A549 (cell line): ENCODE measurements around the gene SLC9A9. TPM values are rescaled to one million over a fixed set of nuclear protein-coding genes. Genes with fewer than 3 reads are reported as not detected.

Source experiments
- ATAC-seq, 2 experiments: fragments of 200-7000 bp in 1 of 2; fragments of >200 bp in 1 of 2; cut with Nextera tagmentation in 1 of 2; cut with Tn5 transposase in 1 of 2; 3 replicates each; pipeline versions ENCODE4 v1.8.0 to v1.9.1; 2018 to 2020; ENCODE audit warnings: mild to moderate bottlenecking in 1 of 2, moderate library complexity in 1 of 2
- CTCF ChIA-PET: fragments of 300-600 bp; sonication (Branson Sonifier 250); formaldehyde crosslinking; extraction: SDS; loops from one replicate; lab custom pipeline; 2021; ENCODE audit warnings: antibody characterized with exemption, inconsistent platforms; lab: Yijun Ruan, JAX
- POLR2A ChIA-PET: fragments of 350-600 bp; formaldehyde crosslinking; extraction: SDS; loops from one replicate; lab custom pipeline; 2021; ENCODE audit warnings: antibody characterized with exemption, inconsistent platforms; lab: Yijun Ruan, JAX
- DNase-seq, 2 experiments: peaks; one replicate each; pipeline versions ENCODE4 v3.0.0 to v3.0.0-alpha.2; 2011 to 2016; ENCODE audit warnings: low read depth in 1 of 2, low spot score in 1 of 2
- FAIRE-seq: peaks from 2 replicates; lab custom pipeline; 2011; peaks lifted over from hg19 to GRCh38; lab: Jason Lieb, UNC
- H3K27ac ChIP-seq, 2 experiments: fragments of >200 bp; sonication (Bioruptor Twin); formaldehyde crosslinking; 3 replicates each; pipeline ENCODE4 v1.5.1; 2016 to 2017
- H3K4me1 ChIP-seq: fragments of >200 bp; sonication (Bioruptor Twin); formaldehyde crosslinking; 3 replicates; pipeline ENCODE4 v1.6.1; 2016
- H3K4me2 ChIP-seq: fragments of >200 bp; sonication (Bioruptor Twin); formaldehyde crosslinking; 3 replicates; pipeline ENCODE4 v1.6.1; 2016
- H3K4me3 ChIP-seq: fragments of >200 bp; sonication (Bioruptor Twin); formaldehyde crosslinking; 3 replicates; pipeline ENCODE4 v1.5.1; 2016
- H3K9me3 ChIP-seq: fragments of >200 bp; sonication (Bioruptor Twin); formaldehyde crosslinking; 3 replicates; pipeline ENCODE4 v1.6.1; 2016
- CEBPB ChIP-seq, 2 experiments: fragments of >200 bp in 1 of 2; sonication (Bioruptor Twin) in 1 of 2; formaldehyde crosslinking in 1 of 2; IDR thresholded peaks; 2 replicates each; pipeline ENCODE4 v1.6.1; 2012 to 2016
- CHD2 ChIP-seq: fragments of 150-350 bp; IDR thresholded peaks from 2 replicates; pipeline ENCODE4 v1.6.1; 2014; ENCODE audit warnings: low read length; ENCODE audit not compliant: partially characterized antibody
- CHD4 ChIP-seq: fragments of 200-600 bp; sonication (generic); IDR thresholded peaks from 2 replicates; pipeline ENCODE4 v1.6.1; 2016; ENCODE audit warnings: antibody characterized with exemption, mild to moderate bottlenecking, borderline replicate concordance
- EHMT2 ChIP-seq: fragments of 200-600 bp; sonication (generic); IDR thresholded peaks from 2 replicates; pipeline ENCODE4 v1.6.1; 2016; ENCODE audit warnings: antibody characterized with exemption, low read depth, mild to moderate bottlenecking, moderate library complexity
- ELK1 ChIP-seq: fragments of 150-350 bp; IDR thresholded peaks from 2 replicates; pipeline ENCODE4 v1.6.1; 2014; ENCODE audit warnings: low read depth, mild to moderate bottlenecking, low read length
- FOSL2 ChIP-seq, 2 experiments: fragments of 450-650 bp in 1 of 2; fragments of >200 bp in 1 of 2; sonication (Bioruptor Twin) in 1 of 2; formaldehyde crosslinking; IDR thresholded peaks; 2 replicates each; pipeline versions ENCODE4 v1.5.0 to v1.6.1; 2016 to 2020; ENCODE audit warnings: mild to moderate bottlenecking in 1 of 2, moderate library complexity in 1 of 2
- HEYL ChIP-seq: fragments of 250-450 bp; sonication (Bioruptor Pico); IDR thresholded peaks from 2 replicates; pipeline ENCODE4 v1.8.0; 2021; ENCODE audit warnings: mild to moderate bottlenecking, moderate library complexity
- HOXB13 ChIP-seq: fragments of 250-450 bp; sonication (Bioruptor Pico); IDR thresholded peaks from 2 replicates; pipeline ENCODE4 v1.5.0; 2020; ENCODE audit warnings: low read depth, mild to moderate bottlenecking, moderate library complexity
- HOXB5 ChIP-seq: fragments of 250-450 bp; sonication (Bioruptor Pico); IDR thresholded peaks from 2 replicates; pipeline ENCODE4 v1.5.0; 2020; ENCODE audit warnings: mild to moderate bottlenecking, moderate library complexity
- KDM1A ChIP-seq: fragments of 200-600 bp; sonication (generic); IDR thresholded peaks from 2 replicates; pipeline ENCODE4 v1.6.1; 2016; ENCODE audit warnings: low read depth, mild to moderate bottlenecking
- MAZ ChIP-seq: fragments of 150-350 bp; IDR thresholded peaks from 2 replicates; pipeline ENCODE4 v1.6.1; 2014; ENCODE audit warnings: antibody characterized with exemption, low read depth, low read length, borderline replicate concordance
- NFE2L2 ChIP-seq: fragments of 150-350 bp; conservative IDR thresholded peaks from 2 replicates; pipeline ENCODE4 v1.6.1; 2014; ENCODE audit warnings: low read length
- NPAS2 ChIP-seq: fragments of 250-450 bp; sonication (Bioruptor Pico); IDR thresholded peaks from 2 replicates; pipeline ENCODE4 v1.8.0; 2022; ENCODE audit warnings: mild to moderate bottlenecking, moderate library complexity, borderline replicate concordance
- PHF8 ChIP-seq: fragments of 200-600 bp; sonication (generic); IDR thresholded peaks from 2 replicates; pipeline ENCODE4 v1.6.1; 2016; ENCODE audit warnings: low read depth, mild to moderate bottlenecking, antibody characterized with exemption, moderate library complexity, borderline replicate concordance
- POLR2AphosphoS2 ChIP-seq: conservative IDR thresholded peaks from 2 replicates; pipeline ENCODE4 v1.6.1; 2012; ENCODE audit warnings: low read length, improper control_type of control experiment, inconsistent platforms
- RAD21 ChIP-seq, 2 experiments: fragments of >200 bp in 1 of 2; sonication (Bioruptor Twin) in 1 of 2; formaldehyde crosslinking in 1 of 2; IDR thresholded peaks in 1 of 2; conservative IDR thresholded peaks in 1 of 2; 2 replicates in 1 of 2; 3 replicates in 1 of 2; pipeline ENCODE4 v1.6.1; 2012 to 2018; ENCODE audit warnings: inconsistent platforms in 1 of 2
- RARB ChIP-seq: fragments of 250-450 bp; sonication (Bioruptor Pico); IDR thresholded peaks from 2 replicates; pipeline ENCODE4 v1.8.0; 2021; ENCODE audit warnings: mild to moderate bottlenecking, moderate library complexity
- SREBF2 ChIP-seq: fragments of 450-650 bp; IDR thresholded peaks from 2 replicates; pipeline ENCODE4 v1.6.1; 2014; ENCODE audit warnings: mild to moderate bottlenecking, moderate library complexity
- TFCP2L1 ChIP-seq: fragments of 250-450 bp; sonication (Bioruptor Pico); IDR thresholded peaks from 2 replicates; pipeline ENCODE4 v1.5.0; 2021; ENCODE audit warnings: mild to moderate bottlenecking
- TP53 ChIP-seq: fragments of 250-450 bp; sonication (Bioruptor Pico); IDR thresholded peaks from 2 replicates; pipeline ENCODE4 v1.5.0; 2021; ENCODE audit warnings: mild to moderate bottlenecking, moderate library complexity
- ZNF302 ChIP-seq: fragments of 250-450 bp; sonication (Bioruptor Pico); IDR thresholded peaks from 2 replicates; pipeline ENCODE4 v1.9.0; 2021; ENCODE audit warnings: inconsistent platforms, mild to moderate bottlenecking, moderate library complexity
- WGBS: methylation state at CpG from one replicate; pipeline ENCODE4 v1.1.6; 2017; ENCODE audit errors: missing lambda C conversion rate; 5-methylcytosine and 5-hydroxymethylcytosine counted together
- polyA plus RNA-seq, 4 experiments: library from polyadenylated mRNA; depleted of rRNA in 3 of 4; stranded (reverse); fragments of >200 nt; fragmentation: RNase III in 1 of 4; extraction: RNeasy Plus Mini Kit Qiagen cat#74134 plus additional on column Dnase treatment in 1 of 4; gene quantifications; 2 replicates in 3 of 4; 3 replicates in 1 of 4; pipeline ENCODE4 v1.2.3, GENCODE V29; 2011 to 2017
- TF ChIP-seq, protein P1 (sequence below): fragments of 200-600 bp; sonication (generic); IDR thresholded peaks from 2 replicates; pipeline ENCODE4 v1.6.1; 2016; ENCODE audit warnings: antibody characterized with exemption, mild to moderate bottlenecking, moderate library complexity
- TF ChIP-seq, protein P2 (sequence below): fragments of >200 bp; sonication (Bioruptor Twin); formaldehyde crosslinking; IDR thresholded peaks from 2 replicates; pipeline ENCODE4 v1.6.1; 2016
- TF ChIP-seq, protein P3 (sequence below): fragments of >200 bp; sonication (Bioruptor Twin); formaldehyde crosslinking; IDR thresholded peaks from 3 replicates; pipeline ENCODE4 v1.6.1; 2016
- TF ChIP-seq, protein P4 (sequence below): fragments of 450-650 bp; IDR thresholded peaks from 2 replicates; pipeline ENCODE4 v1.6.1; 2014; ENCODE audit warnings: antibody characterized with exemption
- TF ChIP-seq, protein P5 (sequence below): fragments of >200 bp; sonication (Bioruptor Twin); formaldehyde crosslinking; IDR thresholded peaks from 3 replicates; pipeline ENCODE4 v1.5.1; 2016

Gene SLC9A9
- polyA plus RNA-seq, 2 of the 4 experiments (the other 2 are of a cell fraction), result 0.10 to 0.32 TPM

DNA sequence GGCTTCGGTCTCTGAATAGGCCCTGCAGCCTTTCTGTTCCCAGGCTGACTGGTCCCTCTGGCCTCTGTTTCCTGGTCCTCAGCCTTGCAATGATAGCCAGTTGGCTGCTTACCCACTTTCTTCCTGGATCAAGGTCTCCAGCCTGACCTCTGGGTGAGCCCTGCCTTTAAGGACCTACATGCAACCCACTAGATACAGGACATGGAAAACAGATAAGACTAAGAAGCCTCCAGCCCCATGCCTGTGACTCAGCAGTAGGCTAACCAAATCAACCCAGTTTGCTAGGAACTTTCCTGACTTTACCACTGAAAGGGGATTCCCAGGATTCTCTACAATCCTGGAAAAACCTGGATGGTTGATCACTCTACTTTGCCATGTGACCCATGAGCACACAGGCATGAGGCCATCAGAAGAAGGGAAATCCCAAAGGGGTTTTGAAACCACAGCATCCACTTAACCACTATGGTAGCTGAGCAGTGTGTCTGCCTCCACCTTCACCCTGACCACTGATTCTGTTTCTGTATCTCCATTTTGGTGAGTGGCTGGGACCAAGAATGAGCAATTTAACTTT is 540.6 kb downstream of the SLC9A9 start:
- ChIA-PET CTCF (no interaction called here), POLR2A (no interaction called here)
- no peak for FAIRE-seq
- peak in 1 of 2 experiments; percentile 71; a peak in 3 of 6 replicates for ATAC-seq
- peak; percentile 9 to 42 for DNase-seq
- H3K4me1 ChIP-seq, result peaks cover 11% of the 10 kb centered on the region
- no peak overlapping the region for H3K4me3 ChIP-seq
- H3K27ac ChIP-seq, result no peak overlapping the region
- no peak overlapping the region for H3K4me2 ChIP-seq
- no peaks in the 10 kb centered on the region; the same call in 2 of the 3 replicates for H3K9me3 ChIP-seq
- 56% methylated on average over 1 of the region's 1 CpG for WGBS
- TF ChIP-seq, protein P1, sequence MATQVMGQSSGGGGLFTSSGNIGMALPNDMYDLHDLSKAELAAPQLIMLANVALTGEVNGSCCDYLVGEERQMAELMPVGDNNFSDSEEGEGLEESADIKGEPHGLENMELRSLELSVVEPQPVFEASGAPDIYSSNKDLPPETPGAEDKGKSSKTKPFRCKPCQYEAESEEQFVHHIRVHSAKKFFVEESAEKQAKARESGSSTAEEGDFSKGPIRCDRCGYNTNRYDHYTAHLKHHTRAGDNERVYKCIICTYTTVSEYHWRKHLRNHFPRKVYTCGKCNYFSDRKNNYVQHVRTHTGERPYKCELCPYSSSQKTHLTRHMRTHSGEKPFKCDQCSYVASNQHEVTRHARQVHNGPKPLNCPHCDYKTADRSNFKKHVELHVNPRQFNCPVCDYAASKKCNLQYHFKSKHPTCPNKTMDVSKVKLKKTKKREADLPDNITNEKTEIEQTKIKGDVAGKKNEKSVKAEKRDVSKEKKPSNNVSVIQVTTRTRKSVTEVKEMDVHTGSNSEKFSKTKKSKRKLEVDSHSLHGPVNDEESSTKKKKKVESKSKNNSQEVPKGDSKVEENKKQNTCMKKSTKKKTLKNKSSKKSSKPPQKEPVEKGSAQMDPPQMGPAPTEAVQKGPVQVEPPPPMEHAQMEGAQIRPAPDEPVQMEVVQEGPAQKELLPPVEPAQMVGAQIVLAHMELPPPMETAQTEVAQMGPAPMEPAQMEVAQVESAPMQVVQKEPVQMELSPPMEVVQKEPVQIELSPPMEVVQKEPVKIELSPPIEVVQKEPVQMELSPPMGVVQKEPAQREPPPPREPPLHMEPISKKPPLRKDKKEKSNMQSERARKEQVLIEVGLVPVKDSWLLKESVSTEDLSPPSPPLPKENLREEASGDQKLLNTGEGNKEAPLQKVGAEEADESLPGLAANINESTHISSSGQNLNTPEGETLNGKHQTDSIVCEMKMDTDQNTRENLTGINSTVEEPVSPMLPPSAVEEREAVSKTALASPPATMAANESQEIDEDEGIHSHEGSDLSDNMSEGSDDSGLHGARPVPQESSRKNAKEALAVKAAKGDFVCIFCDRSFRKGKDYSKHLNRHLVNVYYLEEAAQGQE, result no peak
- TF ChIP-seq HEYL (CRISPR knock-in tag), result no peak
- no peak for TF ChIP-seq ZNF302
- no peak for TF ChIP-seq RAD21 (conservative IDR thresholded peaks at IDR 0.05 in 1 of 2, IDR thresholded peaks at IDR 0.05 in 1 of 2)
- TF ChIP-seq, protein P2, sequence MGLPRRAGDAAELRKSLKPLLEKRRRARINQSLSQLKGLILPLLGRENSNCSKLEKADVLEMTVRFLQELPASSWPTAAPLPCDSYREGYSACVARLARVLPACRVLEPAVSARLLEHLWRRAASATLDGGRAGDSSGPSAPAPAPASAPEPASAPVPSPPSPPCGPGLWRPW, result no peak
- TF ChIP-seq, protein P3, sequence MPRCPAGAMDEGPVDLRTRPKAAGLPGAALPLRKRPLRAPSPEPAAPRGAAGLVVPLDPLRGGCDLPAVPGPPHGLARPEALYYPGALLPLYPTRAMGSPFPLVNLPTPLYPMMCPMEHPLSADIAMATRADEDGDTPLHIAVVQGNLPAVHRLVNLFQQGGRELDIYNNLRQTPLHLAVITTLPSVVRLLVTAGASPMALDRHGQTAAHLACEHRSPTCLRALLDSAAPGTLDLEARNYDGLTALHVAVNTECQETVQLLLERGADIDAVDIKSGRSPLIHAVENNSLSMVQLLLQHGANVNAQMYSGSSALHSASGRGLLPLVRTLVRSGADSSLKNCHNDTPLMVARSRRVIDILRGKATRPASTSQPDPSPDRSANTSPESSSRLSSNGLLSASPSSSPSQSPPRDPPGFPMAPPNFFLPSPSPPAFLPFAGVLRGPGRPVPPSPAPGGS, result no peak
- TF ChIP-seq, protein P4, sequence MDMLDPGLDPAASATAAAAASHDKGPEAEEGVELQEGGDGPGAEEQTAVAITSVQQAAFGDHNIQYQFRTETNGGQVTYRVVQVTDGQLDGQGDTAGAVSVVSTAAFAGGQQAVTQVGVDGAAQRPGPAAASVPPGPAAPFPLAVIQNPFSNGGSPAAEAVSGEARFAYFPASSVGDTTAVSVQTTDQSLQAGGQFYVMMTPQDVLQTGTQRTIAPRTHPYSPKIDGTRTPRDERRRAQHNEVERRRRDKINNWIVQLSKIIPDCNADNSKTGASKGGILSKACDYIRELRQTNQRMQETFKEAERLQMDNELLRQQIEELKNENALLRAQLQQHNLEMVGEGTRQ, result no peak
- TF ChIP-seq KDM1A, result no peak
- no peak for TF ChIP-seq TFCP2L1
- TF ChIP-seq ELK1, result no peak
- no peak for TF ChIP-seq RARB (CRISPR knock-in tag)
- no peak for TF ChIP-seq EHMT2
- TF ChIP-seq NFE2L2, result no peak
- TF ChIP-seq CHD2, result no peak
- no peak for TF ChIP-seq FOSL2 (IDR thresholded peaks at IDR 0.05)
- TF ChIP-seq FOSL2 (CRISPR knock-in tag; IDR thresholded peaks at IDR 0.05), result no peak
- TF ChIP-seq NPAS2, result no peak
- no peak for TF ChIP-seq CEBPB (IDR thresholded peaks at IDR 0.05)
- TF ChIP-seq MAZ, result no peak

- TF ChIP-seq ELK1 (no peak), PHF8 (no peak), EHMT2 (no peak), SREBF2 (no peak), CHD4 (no peak), KDM1A (no peak), TP53 (CRISPR knock-in tag) (no peak), CEBPB (IDR thresholded peaks at IDR 0.05) (no peak), POLR2AphosphoS2 (no peak), HOXB5 (CRISPR knock-in tag) (no peak), HEYL (CRISPR knock-in tag) (no peak), HOXB13 (CRISPR knock-in tag) (no peak)
- TF ChIP-seq, protein P5, sequence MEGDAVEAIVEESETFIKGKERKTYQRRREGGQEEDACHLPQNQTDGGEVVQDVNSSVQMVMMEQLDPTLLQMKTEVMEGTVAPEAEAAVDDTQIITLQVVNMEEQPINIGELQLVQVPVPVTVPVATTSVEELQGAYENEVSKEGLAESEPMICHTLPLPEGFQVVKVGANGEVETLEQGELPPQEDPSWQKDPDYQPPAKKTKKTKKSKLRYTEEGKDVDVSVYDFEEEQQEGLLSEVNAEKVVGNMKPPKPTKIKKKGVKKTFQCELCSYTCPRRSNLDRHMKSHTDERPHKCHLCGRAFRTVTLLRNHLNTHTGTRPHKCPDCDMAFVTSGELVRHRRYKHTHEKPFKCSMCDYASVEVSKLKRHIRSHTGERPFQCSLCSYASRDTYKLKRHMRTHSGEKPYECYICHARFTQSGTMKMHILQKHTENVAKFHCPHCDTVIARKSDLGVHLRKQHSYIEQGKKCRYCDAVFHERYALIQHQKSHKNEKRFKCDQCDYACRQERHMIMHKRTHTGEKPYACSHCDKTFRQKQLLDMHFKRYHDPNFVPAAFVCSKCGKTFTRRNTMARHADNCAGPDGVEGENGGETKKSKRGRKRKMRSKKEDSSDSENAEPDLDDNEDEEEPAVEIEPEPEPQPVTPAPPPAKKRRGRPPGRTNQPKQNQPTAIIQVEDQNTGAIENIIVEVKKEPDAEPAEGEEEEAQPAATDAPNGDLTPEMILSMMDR, result no peak
- TF ChIP-seq, all 56 proteins: peak for 0
- Histone ChIP-seq H3K4me2 (peak overlapping the region; percentile 9; the same call in 1 of the 3 replicates), H3K4me3 (no peak overlapping the region), H3K9me3 (no peaks in the 10 kb centered on the region; the same call in 2 of the 3 replicates), H3K4me1 (peaks cover 11% of the 10 kb centered on the region), H3K27ac (no peak overlapping the region)
- ChIA-PET CTCF (no interaction called here), POLR2A (no interaction called here)
- FAIRE-seq, result no peak
- peak in 1 of 2 experiments; percentile 34; a peak in 2 of 6 replicates for ATAC-seq
- WGBS, result 9% methylated on average over 1 of the region's 1 CpG
- peak in 1 of 2 experiments; percentile 6 for DNase-seq
These were observed 541.9 kb downstream of the SLC9A9 start for GRCh38 chr3:143306407-143306806.
